IMR-90 (cell line): Measurements from ENCODE around the gene SMIM24.

Experiments used
- CHD1 ChIP-seq: IDR thresholded peaks from 2 replicates; pipeline ENCODE4 v1.6.1; 2012; ENCODE audit warnings: low read depth, low read length, improper control_type of control experiment
- CTCF ChIP-seq: conservative IDR thresholded peaks from 2 replicates; pipeline ENCODE4 v1.5.1; 2012; ENCODE audit warnings: mild to moderate bottlenecking, low read depth, low read length, improper control_type of control experiment
- ELK1 ChIP-seq: fragments of 150-350 bp; IDR thresholded peaks from 2 replicates; pipeline ENCODE4 v1.6.1; 2016; ENCODE audit warnings: low read depth, mild to moderate bottlenecking, low read length, moderate library complexity, borderline replicate concordance

GRCh38 chr19:3509566-3509989 lies 29.3 kb upstream of the SMIM24 start:
- TF ChIP-seq CHD1 (no peak), CTCF (no peak), ELK1 (no peak)
